Activated T-cell treated with anti-CD3 and anti-CD28 coated beads for 1 hour (primary cell): ENCODE measurements around the gene CDKAL1.
"Not testable (repeated sequence)": the region's sequence is repeated elsewhere in the genome, so short reads cannot be mapped to it uniquely, and the experiment has no call there.

Experiments used
- DNase-seq: peaks from one replicate; pipeline ENCODE4 v3.0.0-alpha.2; 2020; ENCODE audit warnings: low read depth

The CDKAL1 gene

DNA sequence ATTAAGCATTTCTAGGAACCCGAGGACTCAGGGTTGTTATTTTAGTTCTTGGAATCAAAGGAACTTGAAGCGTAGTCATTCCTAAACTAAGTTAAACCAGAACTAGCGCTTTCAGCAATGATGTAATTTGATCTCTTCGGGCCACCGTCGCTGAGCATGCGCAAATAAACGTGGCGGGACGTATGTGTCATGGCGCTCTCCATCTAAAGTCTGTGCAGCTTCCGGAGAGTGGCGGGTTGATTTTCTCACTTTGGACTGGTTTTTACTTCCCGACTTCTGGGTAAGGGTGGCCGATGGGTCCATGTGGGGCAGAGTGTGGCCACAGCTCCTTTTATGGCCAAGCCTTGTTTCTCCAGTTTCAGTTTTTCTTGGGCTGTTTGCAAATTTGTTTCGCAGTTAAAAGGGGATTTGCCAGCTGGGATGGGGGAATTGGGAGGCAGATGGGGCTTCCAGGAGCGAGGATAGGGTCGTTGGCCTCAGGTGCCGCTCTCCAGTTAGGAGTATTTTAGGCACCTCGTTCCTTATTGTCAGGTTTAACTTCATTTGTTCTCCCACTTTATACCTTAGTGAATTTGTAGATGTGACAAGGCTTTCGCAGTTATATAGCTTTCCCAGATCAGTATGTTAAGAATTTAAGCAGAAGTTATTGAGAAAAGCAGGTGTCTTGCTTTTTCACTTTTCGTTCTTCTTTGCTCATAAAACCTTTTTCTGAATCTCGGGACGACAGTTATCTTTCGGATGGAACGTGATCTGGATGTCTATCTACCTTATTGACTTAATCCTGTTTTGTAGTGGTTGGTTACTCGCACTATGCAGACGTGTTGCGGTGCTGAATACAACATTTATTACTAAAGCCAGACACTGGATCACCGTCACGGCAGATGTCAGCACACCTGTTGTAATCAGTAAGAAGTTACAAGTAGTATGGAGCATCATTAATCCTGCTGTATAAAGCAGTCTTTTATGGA is at the start of gene CDKAL1:
TSS of gene CDKAL1 (plus strand) at position 163 of the 968 bp plus-strand sequence. CDS start 11,894 bp downstream, outside the sequence.
- peak; percentile 82 for DNase-seq

DNA sequence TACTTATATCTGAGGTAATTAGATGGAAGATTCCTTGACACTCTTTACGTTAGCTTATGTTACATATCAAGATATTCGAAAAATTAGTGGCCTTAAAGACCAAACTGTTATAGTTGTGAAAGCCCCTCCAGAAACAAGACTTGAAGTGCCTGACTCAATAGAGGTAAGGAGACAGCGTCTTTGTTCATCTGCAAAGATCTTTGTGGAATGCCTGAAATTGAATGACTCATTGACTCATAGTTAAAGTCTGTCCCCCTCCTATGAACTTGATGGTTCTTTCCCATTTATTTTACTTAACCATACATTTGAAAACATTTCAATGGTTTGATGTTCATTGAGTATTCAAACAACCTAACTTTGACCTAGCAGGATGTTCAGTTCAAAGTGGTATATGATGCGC is 47.6 kb upstream of the CDKAL1 start:
- DNase-seq, result no peak

DNA sequence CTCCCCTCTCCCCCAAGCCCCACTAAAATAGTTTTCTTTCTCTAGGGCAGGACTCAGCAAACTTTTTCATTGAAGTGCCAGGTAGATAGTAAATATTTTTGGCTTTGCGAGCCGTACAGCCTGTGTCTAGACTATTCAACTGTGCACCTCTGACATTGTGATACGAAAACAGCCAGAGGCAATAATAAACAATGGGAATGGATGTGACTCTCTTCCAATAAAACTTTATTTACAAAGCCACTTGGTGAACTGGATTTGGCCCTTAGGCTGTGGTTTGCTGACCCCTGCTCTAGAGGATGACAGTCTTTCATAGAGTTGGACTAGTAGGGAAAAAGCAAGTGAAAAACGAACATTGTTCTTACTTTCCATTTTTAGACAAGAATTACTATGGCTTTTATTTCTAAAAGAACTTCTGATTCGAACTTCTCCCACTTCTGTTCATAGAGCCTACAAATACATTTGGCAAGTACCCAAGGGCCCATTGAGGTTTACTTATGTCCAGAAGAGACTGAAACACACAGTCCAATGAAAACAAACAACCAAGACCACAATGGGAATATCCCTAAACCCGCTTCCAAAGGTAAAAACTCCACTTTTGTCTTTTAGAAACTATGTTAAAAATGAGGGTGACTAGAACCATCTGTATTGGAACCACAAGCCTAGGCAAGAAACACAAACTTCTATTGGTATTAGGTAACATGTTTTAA is 46.4 kb upstream of the CDKAL1 start:
- DNase-seq, result no peak

DNA sequence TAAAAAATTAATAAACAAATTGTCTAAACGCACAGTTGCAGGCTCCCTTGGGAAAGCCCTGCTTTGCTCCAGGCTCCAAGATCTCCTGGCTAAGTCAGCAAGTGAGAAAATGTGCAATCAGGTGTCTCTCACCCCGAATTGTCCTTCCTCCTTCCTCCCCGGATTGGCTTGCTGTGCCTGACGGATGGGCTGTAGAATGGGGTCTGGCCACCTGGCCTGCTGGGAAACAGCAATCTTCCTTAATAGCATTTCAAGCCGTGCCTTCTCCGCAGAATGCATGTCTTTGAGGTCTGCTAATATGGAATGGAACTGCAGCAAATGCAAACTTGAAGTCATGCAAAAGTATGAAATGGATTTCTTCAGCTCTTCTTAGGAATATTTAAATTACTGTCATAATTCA is 43.7 kb upstream of the CDKAL1 start:
- DNase-seq, result no peak

DNA sequence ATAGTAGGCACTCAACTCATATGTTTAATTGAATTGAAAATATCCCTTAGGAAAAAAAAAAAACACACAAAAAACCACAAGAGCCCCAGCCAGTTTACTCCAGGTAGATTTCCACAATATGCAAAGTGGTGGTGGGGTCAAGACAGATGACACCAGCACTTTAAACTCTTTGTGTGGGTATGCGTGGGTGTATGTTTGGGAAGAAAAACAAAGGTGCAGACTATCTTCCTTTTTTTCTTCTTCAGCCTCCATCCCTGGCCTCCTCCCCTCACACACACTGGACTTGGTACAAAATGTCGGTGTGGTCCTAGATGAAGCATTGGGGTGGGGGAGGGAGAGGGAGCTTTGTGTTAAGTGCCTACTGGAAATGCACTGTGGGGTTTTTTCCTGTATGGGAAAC is 42.2 kb upstream of the CDKAL1 start:
- DNase-seq, result no peak

DNA sequence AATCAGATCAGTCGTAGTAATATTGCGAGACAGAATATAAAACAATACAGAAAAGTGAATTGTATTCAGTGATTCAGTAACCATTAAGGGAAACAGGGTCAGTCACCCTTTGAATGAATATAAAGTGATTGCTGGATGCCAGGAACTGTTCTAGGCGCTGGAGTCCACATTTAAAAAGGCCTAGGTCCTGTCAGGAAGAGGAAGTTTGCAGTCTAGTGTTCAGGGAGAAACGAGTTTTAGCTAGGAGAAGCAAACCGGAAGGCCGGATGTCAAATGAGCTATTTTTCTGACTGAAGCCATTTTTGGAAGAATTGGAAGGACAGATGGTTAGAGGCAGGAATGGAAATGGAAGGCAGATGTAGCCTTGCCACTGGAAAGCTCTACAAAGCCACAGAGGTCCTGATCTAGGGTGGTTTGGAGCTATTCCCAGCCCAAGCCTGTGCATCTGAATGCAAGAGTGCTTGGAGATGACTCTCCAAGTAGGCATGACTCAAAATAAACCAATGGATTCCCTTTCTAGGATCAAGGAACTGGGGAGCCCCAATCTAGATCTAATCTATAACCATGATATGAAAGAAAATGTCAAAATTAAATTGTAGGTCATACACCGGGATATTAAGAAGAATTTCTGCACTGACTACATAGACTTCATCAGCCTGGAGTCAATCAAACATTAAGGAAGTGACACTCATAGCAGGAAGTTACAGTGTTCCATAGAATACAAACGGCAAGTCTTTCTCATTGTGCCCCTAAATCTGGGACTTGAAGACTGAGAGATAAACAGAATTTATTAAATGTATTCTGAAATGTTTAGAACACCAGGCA is 36.8 kb upstream of the CDKAL1 start:
- DNase-seq, result no peak

DNA sequence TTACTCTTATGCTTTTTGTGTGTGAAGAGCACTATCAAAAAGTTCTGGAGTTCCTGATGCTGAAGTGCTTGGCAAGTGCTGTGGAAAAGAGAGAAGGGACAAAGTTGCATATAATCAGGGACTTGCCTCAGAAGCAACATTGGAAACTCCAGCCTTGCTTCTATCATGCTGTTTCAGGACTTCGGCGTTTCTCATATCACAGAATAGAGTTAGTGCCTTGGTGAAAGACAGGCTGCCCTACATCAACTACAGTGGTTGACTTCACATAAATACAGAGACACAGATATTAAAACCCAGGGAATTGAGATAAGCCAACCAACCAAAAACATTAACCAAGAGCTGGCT is 36.2 kb upstream of the CDKAL1 start:
- no peak for DNase-seq

DNA sequence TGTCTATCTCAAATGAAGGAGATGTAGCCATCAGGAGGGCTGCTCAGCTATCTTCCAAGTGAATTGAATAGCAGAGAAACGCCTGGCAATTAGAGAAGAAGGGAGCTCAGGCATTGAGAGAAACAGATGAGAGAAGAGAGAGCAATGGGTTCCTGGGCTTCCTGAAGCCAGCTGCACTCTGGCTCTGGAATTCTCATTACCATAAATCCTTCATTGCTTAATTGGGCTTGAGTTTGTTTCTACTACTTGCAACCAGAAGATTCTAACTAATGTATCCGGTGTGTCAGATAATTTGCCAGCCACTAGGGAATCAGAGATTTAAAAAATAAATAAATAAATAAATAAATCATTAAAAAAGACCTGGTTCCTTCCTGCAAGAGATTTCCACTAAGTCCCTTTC is 25.0 kb upstream of the CDKAL1 start:
- DNase-seq, result no peak

DNA sequence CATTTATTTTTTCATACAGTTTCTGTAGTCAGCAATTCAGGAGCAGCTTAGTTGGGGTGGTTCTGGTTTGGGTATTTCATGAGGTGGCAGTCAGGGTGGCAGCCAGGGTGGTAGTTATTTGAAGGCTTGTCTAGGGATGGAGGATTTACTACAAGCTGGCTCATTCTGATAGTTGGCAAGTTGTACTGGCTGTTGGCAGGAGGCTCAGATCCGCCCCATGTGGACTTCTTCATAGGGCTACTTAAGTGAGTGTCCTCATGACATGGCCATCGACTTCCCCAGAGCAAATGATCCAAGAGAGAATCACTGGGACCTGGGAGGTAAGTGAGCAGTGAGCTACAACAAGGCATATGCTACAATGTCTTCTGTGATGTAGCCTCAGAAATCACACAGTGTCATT is 22.4 kb upstream of the CDKAL1 start:
- DNase-seq, result no peak

DNA sequence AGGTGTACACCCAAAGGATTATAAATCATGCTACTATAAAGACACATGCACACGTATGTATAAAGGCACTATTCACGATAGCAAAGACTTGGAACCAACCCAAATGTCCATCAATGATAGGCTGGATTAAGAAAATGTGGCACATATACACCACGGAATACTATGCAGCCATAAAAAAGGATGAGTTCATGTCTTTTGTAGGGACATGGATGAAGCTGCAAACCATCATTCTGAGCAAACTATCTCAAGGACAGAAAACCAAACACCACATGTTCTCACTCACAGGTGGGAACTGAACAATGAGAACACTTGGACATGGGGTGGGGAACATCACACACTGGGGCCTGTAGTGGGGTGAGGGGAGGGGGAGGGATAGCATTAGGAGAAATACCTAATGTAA is 9.0 kb upstream of the CDKAL1 start:
- DNase-seq, result not testable (repeated sequence)

DNA sequence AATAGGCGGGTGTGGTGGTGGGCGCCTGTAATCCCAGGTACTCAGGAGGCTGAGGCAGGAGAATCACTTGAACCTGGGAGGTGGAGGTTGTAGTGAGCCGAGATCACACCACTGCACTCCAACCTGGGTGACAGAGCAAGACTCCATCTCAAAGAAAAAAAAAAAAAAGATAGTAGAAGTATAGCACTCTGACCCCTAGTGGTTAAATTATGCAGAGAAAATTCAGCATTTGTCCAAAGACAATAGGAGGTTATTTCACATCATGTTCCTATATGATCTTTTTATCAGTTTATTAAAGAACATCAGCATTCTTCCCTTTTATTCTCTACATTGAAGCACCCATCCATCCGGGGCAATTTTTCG is 5.2 kb upstream of the CDKAL1 start:
- DNase-seq, result not testable (repeated sequence)

DNA sequence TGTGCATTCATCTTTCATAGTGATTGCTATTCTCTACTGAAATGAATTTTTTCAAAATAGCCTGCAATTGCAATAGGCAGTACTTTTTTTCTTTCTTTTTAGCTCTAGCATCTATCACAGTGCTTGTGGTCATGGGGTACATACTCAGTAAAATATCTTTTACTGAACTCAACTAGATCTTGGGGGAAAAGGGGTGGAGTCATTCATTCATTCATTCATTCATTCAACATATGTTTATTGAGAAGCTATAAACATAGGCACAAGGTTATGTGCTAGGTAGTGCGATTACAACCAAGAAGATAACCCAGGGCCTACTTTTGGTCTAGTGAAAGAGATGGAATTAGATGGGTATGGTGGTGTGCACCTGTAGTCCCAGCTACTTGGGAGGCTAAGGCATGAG is 1.4 kb upstream of the CDKAL1 start:
- no peak for DNase-seq

DNA sequence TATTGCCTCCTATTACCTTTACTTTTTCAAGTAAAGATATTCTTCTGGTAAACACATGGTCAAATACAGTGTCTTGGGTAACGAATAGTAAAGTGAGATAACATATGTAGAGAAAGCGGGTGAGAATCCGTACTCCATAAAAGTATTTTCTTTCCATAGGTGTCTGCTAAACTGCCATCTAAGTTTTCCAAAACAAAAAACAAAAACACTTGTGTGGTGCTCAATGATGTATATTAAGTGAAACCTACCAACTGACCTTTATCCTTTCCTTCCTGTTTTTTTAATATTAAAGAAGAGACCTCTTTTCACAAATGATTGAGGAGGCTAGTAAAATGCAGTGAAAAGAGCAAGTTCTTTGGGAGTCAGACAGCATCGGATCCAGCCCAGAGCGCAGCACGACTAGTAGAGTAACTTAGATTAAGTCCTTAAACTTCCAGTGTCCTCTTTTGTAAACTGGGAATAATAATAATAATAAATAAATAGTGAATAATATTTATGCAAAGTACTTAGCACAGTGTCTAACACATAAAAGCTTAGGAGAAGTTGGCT is 437 bp upstream of the CDKAL1 start:
- DNase-seq, result no peak

DNA sequence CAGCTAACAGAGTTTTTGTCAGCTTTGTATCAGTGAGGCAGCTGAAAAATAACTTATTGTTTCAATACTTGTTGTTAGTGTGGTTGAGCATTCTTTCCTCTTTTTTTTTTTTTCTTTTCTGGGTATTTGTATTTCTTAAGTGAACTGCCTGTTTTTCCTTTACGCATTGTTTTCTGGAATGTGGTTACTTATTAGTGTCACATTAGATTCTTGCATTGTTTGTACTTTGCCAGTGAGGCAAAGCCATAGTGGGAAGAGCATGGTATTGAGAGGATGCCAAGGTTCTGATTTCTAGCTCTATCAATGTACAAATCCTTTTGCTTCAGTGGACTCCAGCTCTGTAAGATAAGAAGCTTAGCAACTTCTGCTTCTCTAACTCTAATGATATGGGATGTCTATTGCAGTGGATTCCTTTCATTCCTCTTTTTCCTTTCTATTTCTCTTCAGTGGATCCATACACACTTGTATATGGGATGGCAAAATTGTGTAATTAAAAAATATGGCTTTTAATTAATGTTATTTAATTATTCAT is 3.9 kb downstream of the CDKAL1 start:
- no peak for DNase-seq

DNA sequence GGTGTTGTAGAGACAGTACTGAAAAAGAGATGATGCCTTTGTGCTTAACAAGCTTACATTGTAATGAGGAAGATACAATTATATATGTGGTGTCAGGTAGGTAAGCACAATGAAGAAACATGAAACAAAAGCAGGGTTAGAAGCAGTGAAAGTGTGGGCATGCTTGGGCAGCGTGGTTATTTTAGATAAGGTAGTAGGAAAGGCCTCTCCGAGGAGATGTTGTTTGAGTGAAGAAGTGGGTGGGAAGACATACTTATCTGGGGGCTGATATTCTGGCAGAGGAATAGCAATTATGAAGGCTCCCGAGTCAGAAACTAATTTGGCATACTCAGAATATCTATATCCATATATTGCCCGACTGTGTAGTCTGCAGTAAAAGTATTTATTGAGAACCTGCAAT is 4.7 kb downstream of the CDKAL1 start:
- DNase-seq, result no peak

DNA sequence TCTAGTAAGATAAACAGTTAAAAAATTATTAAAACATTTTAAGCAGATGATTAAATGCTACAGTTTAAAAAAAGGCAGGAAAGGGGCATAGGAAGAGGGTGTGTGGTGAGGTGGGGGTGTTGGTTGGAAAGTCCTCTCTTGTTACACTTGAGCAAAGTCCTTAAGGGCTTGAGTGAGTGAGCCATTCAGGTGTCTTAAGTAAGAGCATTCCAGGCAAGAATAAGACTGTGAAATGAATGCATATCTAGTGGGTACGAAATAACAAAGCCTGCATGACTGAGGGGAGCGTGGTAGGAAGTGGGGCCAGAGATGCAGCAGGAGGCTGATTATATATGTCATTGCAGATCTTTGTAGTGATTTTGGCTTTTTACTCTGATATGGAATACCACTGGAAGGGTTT is 5.1 kb downstream of the CDKAL1 start:
- no peak for DNase-seq

DNA sequence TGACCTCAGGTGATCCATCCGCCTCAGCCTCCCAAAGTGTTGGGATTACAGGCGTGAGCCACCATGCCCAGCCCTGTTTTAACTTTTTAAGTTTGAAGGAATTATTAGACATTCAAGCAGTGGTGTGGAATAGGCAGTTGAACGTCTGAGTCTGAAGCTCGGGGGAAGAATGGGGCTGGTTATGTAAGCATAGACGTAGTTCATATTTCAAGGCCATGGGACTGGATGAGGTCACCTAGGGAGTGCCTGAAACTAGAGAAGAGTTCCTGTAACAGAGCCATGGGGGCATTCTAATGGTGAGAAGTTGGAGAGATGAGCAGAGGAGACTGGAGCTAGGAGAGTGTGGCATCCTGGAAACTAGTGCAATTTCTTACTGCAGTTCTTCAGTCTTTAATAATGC is 6.4 kb downstream of the CDKAL1 start:
- no peak for DNase-seq

DNA sequence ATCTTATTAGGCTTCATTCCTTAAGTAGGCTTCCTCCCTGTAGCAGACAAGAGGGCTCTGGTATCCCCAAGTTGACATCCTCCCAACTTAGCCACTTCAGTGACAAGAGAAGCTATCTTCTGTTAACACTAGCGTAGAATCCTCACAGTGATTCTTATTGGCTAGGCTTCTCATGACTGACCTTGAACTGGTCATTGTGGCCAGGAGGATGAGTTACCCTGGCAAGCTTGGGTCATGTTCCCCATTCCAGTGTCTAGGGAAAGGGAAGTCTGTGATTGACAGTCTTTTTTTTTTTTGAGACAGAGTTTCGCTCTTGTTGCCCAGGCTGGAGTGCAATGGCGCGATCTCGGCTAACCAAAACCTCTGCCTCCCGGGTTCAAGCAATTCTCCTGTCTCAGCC is 7.1 kb downstream of the CDKAL1 start:
- DNase-seq, result no peak

DNA sequence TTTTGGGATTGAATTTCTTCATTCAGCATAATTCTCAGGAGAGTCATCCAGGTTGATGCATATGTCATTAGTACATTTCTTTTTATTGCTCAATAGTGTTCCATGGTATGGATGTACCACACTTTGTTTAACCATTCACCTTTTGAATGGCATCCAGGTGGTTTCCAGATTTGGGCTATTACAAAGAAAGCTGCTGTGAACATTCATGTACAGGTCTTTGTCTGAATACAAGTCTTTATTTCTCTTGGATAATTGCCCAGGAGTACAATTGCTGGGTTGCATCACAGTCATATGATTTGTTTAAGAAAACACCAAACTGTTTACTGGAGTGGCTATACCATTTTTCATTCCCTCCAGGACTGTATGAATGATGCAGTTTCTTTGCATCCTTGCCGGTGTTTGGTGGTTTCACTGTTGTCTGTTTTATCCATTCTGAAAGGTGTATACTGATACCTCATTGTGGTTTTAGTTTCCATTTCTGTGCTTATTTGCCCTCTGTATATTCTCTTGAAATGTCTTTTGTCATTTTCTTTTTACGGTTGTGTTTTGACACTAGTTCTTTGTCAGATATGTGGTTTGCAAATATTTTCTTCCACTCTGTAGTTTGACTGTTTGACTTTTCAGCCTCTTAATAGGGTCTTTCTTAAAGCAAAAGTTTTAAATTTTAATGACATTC is 8.8 kb downstream of the CDKAL1 start:
- no peak for DNase-seq

DNA sequence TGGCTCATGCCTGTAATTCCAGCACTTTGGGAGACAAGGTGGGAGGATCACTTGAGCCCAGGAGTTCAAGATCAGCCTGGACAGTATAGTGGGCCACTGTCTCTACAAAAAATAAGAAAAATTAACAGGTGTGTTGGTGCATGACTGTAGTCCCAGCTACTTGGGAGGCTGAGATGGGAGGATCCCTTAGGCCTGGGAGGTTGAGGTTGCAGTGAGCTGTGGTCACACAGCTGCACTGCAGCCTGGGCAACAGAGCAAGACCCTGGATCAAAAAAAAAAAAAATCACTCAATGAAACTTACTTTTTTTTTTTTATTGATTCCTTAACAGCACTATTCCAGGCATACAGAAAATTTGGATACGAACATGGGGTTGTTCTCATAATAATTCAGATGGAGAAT is 14.0 kb downstream of the CDKAL1 start:
- no peak for DNase-seq

DNA sequence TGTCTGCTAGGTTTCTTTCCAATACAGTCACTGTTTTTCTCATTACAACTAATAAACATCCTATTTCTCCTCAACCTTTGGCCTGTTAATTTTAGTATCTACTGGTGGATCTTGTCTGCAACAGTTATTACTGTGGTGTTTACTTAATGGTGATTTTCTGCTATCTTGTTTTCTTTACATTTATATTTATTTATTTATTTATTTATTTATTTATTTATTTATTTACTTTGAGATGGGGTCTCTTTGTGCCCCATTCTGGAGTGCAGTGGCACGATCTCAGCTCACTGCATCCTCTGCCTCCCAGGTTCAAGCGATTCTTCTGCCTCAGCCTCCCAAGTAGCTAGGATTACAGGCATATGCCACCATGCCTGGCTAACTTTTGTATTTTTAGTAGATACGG is 15.1 kb downstream of the CDKAL1 start:
- DNase-seq, result not testable (repeated sequence)

DNA sequence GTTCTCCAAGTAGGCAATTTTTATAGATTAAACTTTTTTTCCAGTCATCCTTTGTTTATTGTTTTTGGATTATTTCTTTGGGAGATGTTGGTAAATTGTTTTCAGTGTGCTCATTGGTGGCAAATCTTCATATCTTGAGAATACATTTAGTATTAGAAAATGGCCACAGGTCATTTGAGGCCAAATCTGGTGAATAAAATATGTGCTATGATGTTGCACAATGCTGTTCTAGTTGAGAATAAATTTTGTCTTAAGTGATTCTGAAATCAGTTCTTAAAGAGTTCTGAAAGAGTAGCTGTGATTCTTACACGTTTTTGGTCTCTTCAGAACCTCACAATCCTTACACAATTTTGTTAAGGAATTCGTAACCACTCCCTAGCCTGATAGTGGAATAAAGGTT is 20.1 kb downstream of the CDKAL1 start:
- no peak for DNase-seq
